ENCODE results near the gene RPS13. TPM values are rescaled to one million over a fixed set of nuclear protein-coding genes. Genes with fewer than 3 reads are reported as not detected.

The RPS13 gene
- total and polyA plus RNA-seq, 10 of the 15 experiments (the other 5 are each of a cell fraction or from before 2014, with no cell fraction given), result 1,514 to 4,753 (median 1,995) TPM

DNA sequence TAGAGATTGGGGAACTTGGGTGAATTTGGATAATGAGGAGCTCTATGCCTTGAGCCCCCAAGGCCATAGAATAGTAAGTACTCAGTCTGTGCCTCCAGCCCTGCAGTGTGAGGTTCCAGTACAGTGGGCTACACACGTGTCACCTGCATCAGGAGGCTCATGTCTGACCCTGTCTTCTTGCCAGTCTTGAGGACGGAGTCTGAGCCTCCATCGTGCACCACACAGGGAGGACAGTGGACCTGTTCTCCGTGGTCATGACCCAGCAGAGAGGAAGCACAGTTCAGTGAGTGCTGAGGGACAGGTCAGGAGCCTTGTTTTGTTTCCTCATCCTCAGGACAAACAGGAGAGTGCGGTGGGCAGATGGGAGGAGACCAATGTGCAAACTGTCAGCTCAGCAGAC lies 30.8 kb downstream of the RPS13 start (continued):
- TF ChIP-seq, protein P1, sequence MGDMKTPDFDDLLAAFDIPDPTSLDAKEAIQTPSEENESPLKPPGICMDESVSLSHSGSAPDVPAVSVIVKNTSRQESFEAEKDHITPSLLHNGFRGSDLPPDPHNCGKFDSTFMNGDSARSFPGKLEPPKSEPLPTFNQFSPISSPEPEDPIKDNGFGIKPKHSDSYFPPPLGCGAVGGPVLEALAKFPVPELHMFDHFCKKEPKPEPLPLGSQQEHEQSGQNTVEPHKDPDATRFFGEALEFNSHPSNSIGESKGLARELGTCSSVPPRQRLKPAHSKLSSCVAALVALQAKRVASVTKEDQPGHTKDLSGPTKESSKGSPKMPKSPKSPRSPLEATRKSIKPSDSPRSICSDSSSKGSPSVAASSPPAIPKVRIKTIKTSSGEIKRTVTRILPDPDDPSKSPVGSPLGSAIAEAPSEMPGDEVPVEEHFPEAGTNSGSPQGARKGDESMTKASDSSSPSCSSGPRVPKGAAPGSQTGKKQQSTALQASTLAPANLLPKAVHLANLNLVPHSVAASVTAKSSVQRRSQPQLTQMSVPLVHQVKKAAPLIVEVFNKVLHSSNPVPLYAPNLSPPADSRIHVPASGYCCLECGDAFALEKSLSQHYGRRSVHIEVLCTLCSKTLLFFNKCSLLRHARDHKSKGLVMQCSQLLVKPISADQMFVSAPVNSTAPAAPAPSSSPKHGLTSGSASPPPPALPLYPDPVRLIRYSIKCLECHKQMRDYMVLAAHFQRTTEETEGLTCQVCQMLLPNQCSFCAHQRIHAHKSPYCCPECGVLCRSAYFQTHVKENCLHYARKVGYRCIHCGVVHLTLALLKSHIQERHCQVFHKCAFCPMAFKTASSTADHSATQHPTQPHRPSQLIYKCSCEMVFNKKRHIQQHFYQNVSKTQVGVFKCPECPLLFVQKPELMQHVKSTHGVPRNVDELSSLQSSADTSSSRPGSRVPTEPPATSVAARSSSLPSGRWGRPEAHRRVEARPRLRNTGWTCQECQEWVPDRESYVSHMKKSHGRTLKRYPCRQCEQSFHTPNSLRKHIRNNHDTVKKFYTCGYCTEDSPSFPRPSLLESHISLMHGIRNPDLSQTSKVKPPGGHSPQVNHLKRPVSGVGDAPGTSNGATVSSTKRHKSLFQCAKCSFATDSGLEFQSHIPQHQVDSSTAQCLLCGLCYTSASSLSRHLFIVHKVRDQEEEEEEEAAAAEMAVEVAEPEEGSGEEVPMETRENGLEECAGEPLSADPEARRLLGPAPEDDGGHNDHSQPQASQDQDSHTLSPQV (IDR thresholded peaks at IDR 0.05), result no peak
- TF ChIP-seq NFXL1 (IDR thresholded peaks at IDR 0.05; ENCODE audit: borderline replicate concordance), result no peak
- TF ChIP-seq, protein P2, sequence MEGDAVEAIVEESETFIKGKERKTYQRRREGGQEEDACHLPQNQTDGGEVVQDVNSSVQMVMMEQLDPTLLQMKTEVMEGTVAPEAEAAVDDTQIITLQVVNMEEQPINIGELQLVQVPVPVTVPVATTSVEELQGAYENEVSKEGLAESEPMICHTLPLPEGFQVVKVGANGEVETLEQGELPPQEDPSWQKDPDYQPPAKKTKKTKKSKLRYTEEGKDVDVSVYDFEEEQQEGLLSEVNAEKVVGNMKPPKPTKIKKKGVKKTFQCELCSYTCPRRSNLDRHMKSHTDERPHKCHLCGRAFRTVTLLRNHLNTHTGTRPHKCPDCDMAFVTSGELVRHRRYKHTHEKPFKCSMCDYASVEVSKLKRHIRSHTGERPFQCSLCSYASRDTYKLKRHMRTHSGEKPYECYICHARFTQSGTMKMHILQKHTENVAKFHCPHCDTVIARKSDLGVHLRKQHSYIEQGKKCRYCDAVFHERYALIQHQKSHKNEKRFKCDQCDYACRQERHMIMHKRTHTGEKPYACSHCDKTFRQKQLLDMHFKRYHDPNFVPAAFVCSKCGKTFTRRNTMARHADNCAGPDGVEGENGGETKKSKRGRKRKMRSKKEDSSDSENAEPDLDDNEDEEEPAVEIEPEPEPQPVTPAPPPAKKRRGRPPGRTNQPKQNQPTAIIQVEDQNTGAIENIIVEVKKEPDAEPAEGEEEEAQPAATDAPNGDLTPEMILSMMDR (IDR thresholded peaks at IDR 0.05 in 2 of 3, conservative IDR thresholded peaks at IDR 0.05 in 1 of 3; ENCODE audit: control insufficient read depth in 2 of 3, extremely low read depth in 1 of 3, insufficient read depth in 1 of 3, low read depth in 3 of 3, low read length in 3 of 3), result no peak
- TF ChIP-seq BMI1 (IDR thresholded peaks at IDR 0.05; ENCODE audit: borderline replicate concordance), result no peak
- no peak for TF ChIP-seq RCOR1 (conservative IDR thresholded peaks at IDR 0.05; ENCODE audit: low read depth, low read length)
- no peak for TF ChIP-seq FOS (IDR thresholded peaks at IDR 0.05; ENCODE audit: borderline replicate concordance, extremely low read depth, insufficient read length)
- TF ChIP-seq NR2C2 (IDR thresholded peaks at IDR 0.05; ENCODE audit: borderline replicate concordance, control insufficient read depth, insufficient read length, low read depth), result no peak
